GM23248 (cell line): Measurements from ENCODE around the gene CD93. TPM values are rescaled to one million over a fixed set of nuclear protein-coding genes. Genes with fewer than 3 reads are reported as not detected.

Source experiments
- DNase-seq: peaks from one replicate; pipeline ENCODE4 v3.0.0-alpha.2; 2015
- H2AFZ ChIP-seq: fragments of 200-600 bp; sonication (generic); 2 replicates; pipeline ENCODE4 v1.6.1; 2016; ENCODE audit warnings: antibody characterized with exemption
- H3F3A ChIP-seq: fragments of 200-600 bp; sonication (generic); 2 replicates; pipeline ENCODE4 v1.6.1; 2016; ENCODE audit warnings: mild to moderate bottlenecking, antibody characterized with exemption, mixed run types; ENCODE audit not compliant: insufficient read depth
- H3K27ac ChIP-seq: fragments of 200-600 bp; sonication (generic); 2 replicates; pipeline ENCODE4 v1.5.1; 2016; ENCODE audit warnings: mild to moderate bottlenecking
- H3K27me3 ChIP-seq: fragments of 200-600 bp; sonication (generic); replicated peaks from 2 replicates; pipeline ENCODE4 v1.6.1; 2016; ENCODE audit warnings: mild to moderate bottlenecking; ENCODE audit not compliant: insufficient read depth
- H3K36me3 ChIP-seq: fragments of 200-600 bp; sonication (generic); 2 replicates; pipeline ENCODE4 v1.6.1; 2016; ENCODE audit warnings: low read depth, mild to moderate bottlenecking
- H3K4me1 ChIP-seq: fragments of 200-600 bp; sonication (generic); 2 replicates; pipeline ENCODE4 v1.6.1; 2016; ENCODE audit warnings: mild to moderate bottlenecking; ENCODE audit not compliant: insufficient read depth
- H3K4me2 ChIP-seq: fragments of 200-600 bp; sonication (generic); one replicate; pipeline ENCODE4 v1.6.1; 2016; ENCODE audit warnings: mild to moderate bottlenecking; ENCODE audit not compliant: unreplicated experiment
- H3K4me3 ChIP-seq: fragments of 200-600 bp; sonication (generic); 2 replicates; pipeline ENCODE4 v1.5.1; 2016; ENCODE audit warnings: mild to moderate bottlenecking
- H3K79me2 ChIP-seq: fragments of 200-600 bp; sonication (generic); 2 replicates; pipeline ENCODE4 v1.6.1; 2016; ENCODE audit warnings: mild to moderate bottlenecking; ENCODE audit not compliant: insufficient read depth
- H3K9ac ChIP-seq: fragments of 200-600 bp; sonication (generic); 2 replicates; pipeline ENCODE4 v1.6.1; 2016; ENCODE audit warnings: mild to moderate bottlenecking
- H3K9me2 ChIP-seq: fragments of 200-600 bp; sonication (generic); 2 replicates; pipeline ENCODE4 v1.6.1; 2016; ENCODE audit warnings: mixed run types, mild to moderate bottlenecking, moderate library complexity; ENCODE audit not compliant: insufficient read depth
- H3K9me3 ChIP-seq: fragments of 200-600 bp; sonication (generic); one replicate; pipeline ENCODE4 v1.6.1; 2017; ENCODE audit warnings: low read depth
- H4K20me1 ChIP-seq: fragments of 200-600 bp; sonication (generic); 2 replicates; pipeline ENCODE4 v1.6.0; 2016; ENCODE audit not compliant: insufficient read depth
- EZH2 ChIP-seq: fragments of 200-600 bp; sonication (generic); IDR thresholded peaks from 2 replicates; pipeline ENCODE4 v1.6.1; 2018; ENCODE audit warnings: antibody characterized with exemption, mild to moderate bottlenecking; ENCODE audit not compliant: insufficient read depth, poor library complexity, severe bottlenecking
- EZH2phosphoT487 ChIP-seq: fragments of 200-600 bp; sonication (generic); IDR thresholded peaks from 2 replicates; pipeline ENCODE4 v1.6.1; 2018; ENCODE audit warnings: antibody characterized with exemption, moderate library complexity, mild to moderate bottlenecking, low read depth; ENCODE audit not compliant: insufficient read depth
- WGBS, 2 experiments: methylation state at CpG; one replicate each; pipeline ENCODE4 v1.1.6; 2015 to 2017; ENCODE audit warnings: low lambda C conversion rate in 2 of 2, low coverage in 1 of 2; ENCODE audit errors: missing lambda C conversion rate in 2 of 2; 5-methylcytosine and 5-hydroxymethylcytosine counted together
- in situ Hi-C: fragments of 300-500 bp; cut with MboI; formaldehyde crosslinking; loops from 2 replicates; pipeline ENCODE4 v1.15.0; 2020
- polyA plus RNA-seq: library from polyadenylated mRNA; unstranded; fragments of >200 nt; fragmentation: Nextera tagmentation; extraction: Ambion mirVana; gene quantifications from 2 replicates; pipeline ENCODE4 v1.2.1, GENCODE V29; 2016
- total RNA-seq: library from RNA; depleted of rRNA; stranded (reverse); fragments of >200 nt; shearing (Covaris generic); gene quantifications from 2 replicates; pipeline ENCODE4 v1.2.3, GENCODE V29; 2014

The CD93 gene
- total and polyA plus RNA-seq, 2 experiments from 2014 or later = 0.03 TPM; not detected in 1

DNA sequence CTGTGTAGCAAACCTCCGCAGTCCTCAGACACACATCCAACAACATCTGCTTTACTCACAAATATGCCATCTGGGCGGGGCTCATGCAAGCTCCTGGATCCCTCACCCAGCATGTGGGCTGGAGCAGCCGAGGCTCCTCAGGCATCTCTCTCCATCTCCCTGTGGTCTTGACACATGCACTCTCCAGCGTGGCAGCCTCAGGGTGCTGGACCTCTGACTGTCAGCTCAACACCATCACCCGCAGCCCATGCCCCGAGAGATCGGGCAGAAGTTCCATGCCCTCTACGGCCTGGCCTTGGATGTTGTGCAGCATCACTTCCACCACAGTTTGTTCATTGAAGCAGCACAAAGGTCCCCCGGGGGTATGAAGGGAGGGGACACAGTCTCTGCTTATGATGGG, 32.6 kb upstream of the CD93 start:
- TF ChIP-seq EZH2 (no peak), EZH2phosphoT487 (no peak)
- H3K27me3 ChIP-seq = no peaks in the 10 kb centered on the region
- no peaks in the 10 kb centered on the region for H3K9me2 ChIP-seq
- 78% methylated on average over 9 of the region's 9 CpGs for WGBS, 2 experiments
- no peaks in the 10 kb centered on the region for H3F3A ChIP-seq
- H3K9me3 ChIP-seq = no peaks in the 10 kb centered on the region
- in situ Hi-C loops = no loop called here
- H3K79me2 ChIP-seq = no peaks in the 10 kb centered on the region
- no peak overlapping the region for H3K4me2 ChIP-seq
- no peak for DNase-seq
- no peak overlapping the region for H3K9ac ChIP-seq
- no peaks in the 10 kb centered on the region for H4K20me1 ChIP-seq
- no peaks in the 10 kb centered on the region for H3K4me1 ChIP-seq
- H3K36me3 ChIP-seq = no peaks in the 10 kb centered on the region
- no peak overlapping the region for H2AFZ ChIP-seq
- no peak overlapping the region for H3K27ac ChIP-seq
- no peak overlapping the region for H3K4me3 ChIP-seq

DNA sequence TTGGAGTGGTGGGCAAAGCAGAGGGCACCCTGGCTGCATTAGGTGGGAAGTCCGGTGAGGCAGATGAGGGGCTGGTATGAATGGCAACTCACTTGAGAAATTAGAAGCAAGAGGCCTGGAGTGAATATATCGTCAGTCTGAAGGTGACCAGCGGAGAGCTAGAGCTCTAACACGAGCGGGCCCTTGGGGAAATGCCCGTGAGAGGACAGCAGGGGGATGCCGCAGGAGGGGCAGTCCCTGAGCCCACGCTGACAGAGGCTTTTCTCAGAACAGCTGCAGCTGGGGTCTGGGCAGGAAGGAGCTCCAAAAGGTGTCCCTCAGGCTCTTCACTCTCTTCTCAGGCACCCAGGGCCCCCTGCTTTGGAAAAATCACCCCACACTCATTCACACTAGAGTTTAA, 32.0 kb upstream of the CD93 start:
- 89 to 96% methylated on average over 8 of the region's 8 CpGs for WGBS, 2 experiments
- Histone ChIP-seq H3F3A (no peaks in the 10 kb centered on the region), H3K4me3 (no peak overlapping the region), H3K27ac (no peak overlapping the region), H3K4me1 (no peaks in the 10 kb centered on the region), H3K9me2 (no peaks in the 10 kb centered on the region), H3K9me3 (no peaks in the 10 kb centered on the region), H4K20me1 (no peaks in the 10 kb centered on the region), H3K27me3 (no peaks in the 10 kb centered on the region), H3K36me3 (no peaks in the 10 kb centered on the region), H3K9ac (no peak overlapping the region), H2AFZ (no peak overlapping the region), H3K4me2 (no peak overlapping the region), H3K79me2 (no peaks in the 10 kb centered on the region)
- TF ChIP-seq EZH2phosphoT487 (no peak), EZH2 (no peak)
- in situ Hi-C loops = no loop called here
- DNase-seq = no peak

DNA sequence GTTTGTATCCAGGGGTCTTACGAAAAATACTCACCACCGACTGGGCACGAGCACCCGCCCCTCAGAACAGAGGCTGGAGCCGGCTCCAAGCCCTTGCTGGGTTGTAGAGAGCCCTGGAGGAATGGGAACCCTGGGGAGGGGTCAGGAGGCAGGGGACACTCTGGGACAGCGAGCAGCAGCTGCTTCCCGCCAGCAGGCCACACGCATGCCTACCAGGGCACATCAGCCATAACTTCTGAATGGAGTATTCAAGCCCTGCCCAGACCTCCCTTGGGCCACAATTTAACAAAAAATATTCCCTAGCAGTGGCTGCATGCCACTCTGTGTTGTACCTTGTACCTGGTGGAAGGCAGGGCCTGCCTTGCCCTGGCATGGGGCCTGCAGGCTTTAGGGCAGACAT, 31.6 kb upstream of the CD93 start:
- TF ChIP-seq EZH2 (no peak), EZH2phosphoT487 (no peak)
- no peaks in the 10 kb centered on the region for H3K9me2 ChIP-seq
- no peaks in the 10 kb centered on the region for H3F3A ChIP-seq
- no peaks in the 10 kb centered on the region for H3K27me3 ChIP-seq
- H2AFZ ChIP-seq = no peak overlapping the region
- H3K79me2 ChIP-seq = no peaks in the 10 kb centered on the region
- H3K9ac ChIP-seq = no peak overlapping the region
- DNase-seq = no peak
- H4K20me1 ChIP-seq = no peaks in the 10 kb centered on the region
- H3K27ac ChIP-seq = no peak overlapping the region
- H3K4me1 ChIP-seq = no peaks in the 10 kb centered on the region
- H3K36me3 ChIP-seq = no peaks in the 10 kb centered on the region
- in situ Hi-C loops = no loop called here
- H3K4me2 ChIP-seq = no peak overlapping the region
- no peak overlapping the region for H3K4me3 ChIP-seq
- 98% methylated on average over 8 of the region's 8 CpGs for WGBS, 2 experiments
- H3K9me3 ChIP-seq = no peaks in the 10 kb centered on the region

DNA sequence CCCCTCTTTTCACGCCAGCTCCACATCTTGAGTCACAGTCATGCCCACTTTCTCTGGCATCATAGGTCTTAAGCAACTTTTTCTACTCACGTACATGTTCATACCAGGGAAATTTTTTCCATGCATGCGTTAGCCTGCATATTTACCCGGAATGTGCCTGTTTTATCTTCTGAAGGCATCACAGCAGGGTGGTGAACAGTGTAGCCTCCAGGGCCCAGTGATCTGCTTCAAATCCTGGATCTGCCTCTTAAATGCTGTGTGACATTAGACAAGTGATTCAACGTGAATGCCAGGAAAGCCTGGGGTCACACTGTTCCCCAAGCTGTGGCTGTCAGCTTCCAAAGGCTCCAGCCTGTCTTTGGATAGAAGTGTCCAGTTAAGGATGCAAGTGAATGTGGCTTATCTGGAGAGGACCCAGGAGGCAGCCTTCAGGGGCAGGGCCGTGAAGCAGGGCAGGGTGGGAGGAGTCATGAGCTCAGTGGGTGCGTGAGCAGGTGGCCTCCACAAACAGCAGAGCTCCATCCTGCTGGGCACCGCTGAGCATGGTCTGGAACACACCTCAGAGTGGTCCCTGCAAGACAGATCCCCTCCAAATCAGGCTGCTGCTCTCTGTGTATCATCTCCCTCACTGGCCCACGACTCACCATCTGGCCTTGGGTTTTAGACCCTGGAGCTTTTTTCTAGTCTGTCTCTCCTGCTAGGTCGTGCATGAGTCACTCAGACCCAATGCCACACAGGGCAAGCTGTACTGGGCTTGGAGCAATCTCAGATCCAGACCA, 30.4 kb upstream of the CD93 start:
- Histone ChIP-seq H3K9me2 (no peaks in the 10 kb centered on the region), H3K4me3 (no peak overlapping the region), H3K4me2 (no peak overlapping the region), H3K27me3 (no peaks in the 10 kb centered on the region), H4K20me1 (no peaks in the 10 kb centered on the region), H3K36me3 (no peaks in the 10 kb centered on the region), H3K9ac (no peak overlapping the region), H3K4me1 (no peaks in the 10 kb centered on the region), H3K27ac (no peak overlapping the region), H3K79me2 (no peaks in the 10 kb centered on the region), H3F3A (no peaks in the 10 kb centered on the region), H2AFZ (no peak overlapping the region), H3K9me3 (no peaks in the 10 kb centered on the region)
- TF ChIP-seq EZH2 (no peak), EZH2phosphoT487 (no peak)
- WGBS, 2 experiments = 70 to 71% methylated on average over 10 of the region's 10 CpGs
- in situ Hi-C loops = no loop called here
- DNase-seq = peak; percentile 66
